HG03103 (cell line): ENCODE measurements around the gene FERMT2.

Experiments
- ATAC-seq: cut with Tn5 transposase; IDR thresholded peaks from one replicate; pipeline ENCODE4 v1.9.1; 2021; ENCODE audit warnings: low read depth; ENCODE audit not compliant: unreplicated experiment

The FERMT2 gene

GRCh38 chr14:52906141-52906601, 44.7 kb downstream of the FERMT2 start:
- ATAC-seq: no peak

DNA sequence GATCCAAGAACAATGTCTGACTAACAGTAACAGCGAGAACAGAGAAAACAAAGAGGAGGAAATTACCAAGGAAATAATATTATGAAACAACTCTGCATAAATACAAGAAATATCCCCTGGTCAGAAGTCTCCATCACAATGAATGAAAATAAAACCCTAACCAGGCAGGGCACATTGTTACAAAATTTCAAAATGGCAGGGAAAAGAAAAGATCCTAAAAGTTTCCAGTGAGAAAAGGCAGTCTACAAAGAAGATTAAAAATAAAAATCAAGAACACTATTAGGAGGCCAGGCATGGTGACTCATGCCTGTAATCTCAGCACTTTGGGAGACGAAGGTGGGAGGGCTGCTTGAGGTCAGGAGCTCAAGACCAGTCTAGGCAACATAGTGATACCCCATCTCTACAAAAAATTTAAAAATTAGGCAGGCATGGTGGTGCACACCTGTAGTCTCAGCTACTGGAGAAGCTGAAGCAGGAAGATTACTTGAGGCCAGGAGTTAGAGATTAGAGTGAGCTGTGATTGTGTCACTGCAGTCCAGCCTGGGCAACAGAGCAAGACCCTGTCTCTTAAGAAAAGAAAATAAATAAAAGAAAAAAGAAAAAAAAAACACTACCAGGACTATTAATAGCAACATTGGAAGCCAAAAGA, 47.8 kb downstream of the FERMT2 start:
- ATAC-seq: no peak

- no peak for ATAC-seq
Observed at GRCh38 chr14:52901357-52901980, 49.4 kb downstream of the FERMT2 start.

DNA sequence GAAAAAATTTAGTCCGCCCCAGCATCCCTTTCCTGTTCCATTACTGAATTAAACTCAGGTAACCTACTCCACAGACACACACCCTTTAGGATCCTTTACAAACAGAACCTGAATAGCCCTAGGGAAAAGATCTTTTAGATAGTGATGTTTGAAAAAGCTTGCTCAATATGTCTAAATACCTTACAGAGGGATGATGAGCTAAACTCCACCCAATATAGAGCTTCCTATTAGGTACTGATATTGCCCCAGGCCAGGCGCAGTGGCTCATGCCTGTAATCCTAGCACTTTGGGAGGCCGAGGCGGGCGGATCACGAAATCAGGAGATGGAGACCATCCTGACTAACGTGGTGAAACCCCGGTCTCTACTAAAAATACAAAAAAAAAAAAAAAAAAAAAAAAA, 50.1 kb downstream of the FERMT2 start:
- ATAC-seq: no peak

DNA sequence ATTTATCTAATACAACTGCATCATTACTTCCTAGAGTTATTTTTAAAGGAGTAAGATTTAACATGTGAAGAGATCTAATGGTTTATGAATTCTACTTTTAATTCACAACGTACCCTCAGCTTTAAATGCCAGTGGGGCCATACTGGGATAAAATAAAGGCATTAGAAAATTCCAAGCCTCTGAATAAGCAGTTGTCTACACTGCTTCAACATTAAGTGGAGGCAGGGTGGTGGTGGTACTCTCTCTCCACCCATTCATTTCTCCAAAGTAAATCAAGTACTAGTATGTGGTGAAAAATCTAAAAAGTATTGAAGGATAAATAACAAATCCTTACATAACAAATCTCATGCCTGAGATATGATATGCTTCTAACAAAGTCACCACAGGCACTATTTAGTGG, 52.4 kb downstream of the FERMT2 start:
- ATAC-seq: no peak

DNA sequence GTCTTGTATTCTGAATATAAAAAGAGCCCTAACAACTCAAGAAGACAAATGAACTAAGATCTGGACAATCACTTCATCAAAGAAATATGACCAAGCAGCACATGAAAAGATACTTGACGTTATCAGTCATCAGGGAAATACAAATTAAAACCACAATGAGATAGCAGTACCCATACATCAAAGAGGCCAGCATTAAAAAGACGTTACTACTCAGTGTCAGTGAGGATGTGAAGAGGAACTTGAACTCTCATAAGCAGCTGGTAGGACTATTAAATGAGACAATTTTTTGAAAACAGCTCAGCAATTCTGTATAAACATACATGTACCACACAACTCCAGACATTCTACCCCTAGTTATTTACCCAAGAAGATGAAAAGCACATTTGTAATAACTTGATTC, 55.9 kb downstream of the FERMT2 start:
- no peak for ATAC-seq

GRCh38 chr14:52891800-52892199, 59.0 kb downstream of the FERMT2 start:
- ATAC-seq: no peak

- no peak for ATAC-seq
Observed at GRCh38 chr14:52888839-52889838, 61.7 kb downstream of the FERMT2 start.

GRCh38 chr14:52888159-52888558, 62.7 kb downstream of the FERMT2 start:
- ATAC-seq: no peak

DNA sequence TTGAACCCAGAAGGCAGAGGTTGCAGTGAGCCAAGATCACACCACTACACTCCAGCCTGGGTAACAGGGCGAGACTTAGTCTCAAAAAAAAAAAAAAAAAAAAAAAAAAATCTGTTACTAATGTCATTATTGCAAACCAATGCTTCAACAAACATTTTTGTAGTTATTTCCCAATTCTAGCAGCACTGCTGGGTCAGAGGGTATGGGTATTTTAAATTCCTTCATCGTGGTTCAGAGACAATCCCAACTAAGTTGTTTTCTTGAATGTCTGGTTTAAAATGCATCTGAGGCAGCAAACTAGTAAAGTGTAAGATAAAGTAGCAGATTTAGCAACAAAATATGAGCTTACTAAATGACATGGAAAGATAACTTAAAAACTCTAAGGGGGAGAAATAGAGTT, 65.6 kb downstream of the FERMT2 start:
- no peak for ATAC-seq

DNA sequence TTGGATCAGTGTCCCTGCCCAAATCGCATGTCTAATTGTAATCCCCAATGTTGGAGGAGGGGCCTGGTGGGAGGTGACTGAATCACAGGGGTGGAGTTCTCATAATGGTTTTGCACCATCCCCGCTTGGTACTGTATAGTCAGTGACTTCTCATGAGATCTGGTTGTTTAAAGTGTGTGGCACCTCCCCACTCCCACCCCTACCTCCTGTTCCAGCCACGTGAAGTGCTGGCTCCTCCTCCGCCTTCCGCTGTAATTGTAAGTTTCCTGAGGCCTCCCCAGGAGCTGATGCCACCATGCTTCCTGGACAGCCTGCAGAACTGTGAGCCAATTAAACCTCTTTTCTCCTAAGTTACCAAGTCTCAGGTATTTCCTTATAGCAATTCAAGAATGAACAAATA, 67.2 kb downstream of the FERMT2 start:
- no peak for ATAC-seq

GRCh38 chr14:52882824-52883223, 68.0 kb downstream of the FERMT2 start:
- no peak for ATAC-seq

GRCh38 chr14:52879958-52880357, 70.9 kb downstream of the FERMT2 start:
- no peak for ATAC-seq

- ATAC-seq: no peak
Observed at GRCh38 chr14:52878946-52879345, 71.9 kb downstream of the FERMT2 start.

DNA sequence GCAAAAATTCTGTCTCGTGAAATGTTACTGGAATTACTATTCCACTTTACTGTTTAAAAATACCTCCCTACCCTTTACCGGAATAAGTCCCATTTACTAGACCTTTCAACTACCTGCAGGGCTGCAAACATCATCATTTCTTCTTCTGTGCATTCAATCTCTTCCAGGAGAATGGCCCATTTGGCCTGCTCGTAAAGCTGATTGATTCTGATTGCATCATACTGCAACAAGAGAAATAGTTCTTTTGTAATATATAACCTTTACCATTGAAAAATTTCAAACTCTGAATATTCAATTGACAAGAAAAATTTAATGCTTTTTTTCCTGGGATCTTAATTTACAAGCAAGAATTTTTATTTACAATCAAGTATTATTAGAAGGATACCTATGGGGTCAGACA, 72.4 kb downstream of the FERMT2 start:
- ATAC-seq: no peak

GRCh38 chr14:52877628-52878027, 73.2 kb downstream of the FERMT2 start:
- no peak for ATAC-seq

- ATAC-seq: no peak
Observed at GRCh38 chr14:52876806-52877205, 74.0 kb downstream of the FERMT2 start.

- ATAC-seq: no peak
Observed at GRCh38 chr14:52876311-52876710, 74.5 kb downstream of the FERMT2 start.

DNA sequence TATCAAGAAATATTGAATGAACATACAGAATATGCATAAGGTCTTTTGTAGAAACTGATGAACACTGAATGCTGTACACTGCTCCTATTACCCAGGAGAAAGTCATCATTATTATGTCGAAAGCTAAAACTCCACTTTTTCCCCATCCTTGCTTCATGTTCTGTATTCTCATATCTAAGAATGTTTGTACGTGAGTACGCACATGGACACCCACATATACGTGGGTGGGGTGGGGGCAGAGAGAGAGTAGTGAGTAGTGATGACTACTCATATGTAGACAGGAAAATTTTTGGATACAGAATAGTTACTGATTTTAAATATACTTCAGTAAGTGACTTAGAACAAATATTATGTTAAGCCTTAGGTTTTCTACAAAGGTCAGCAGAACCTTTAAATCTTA, 75.1 kb downstream of the FERMT2 start:
- ATAC-seq: no peak

DNA sequence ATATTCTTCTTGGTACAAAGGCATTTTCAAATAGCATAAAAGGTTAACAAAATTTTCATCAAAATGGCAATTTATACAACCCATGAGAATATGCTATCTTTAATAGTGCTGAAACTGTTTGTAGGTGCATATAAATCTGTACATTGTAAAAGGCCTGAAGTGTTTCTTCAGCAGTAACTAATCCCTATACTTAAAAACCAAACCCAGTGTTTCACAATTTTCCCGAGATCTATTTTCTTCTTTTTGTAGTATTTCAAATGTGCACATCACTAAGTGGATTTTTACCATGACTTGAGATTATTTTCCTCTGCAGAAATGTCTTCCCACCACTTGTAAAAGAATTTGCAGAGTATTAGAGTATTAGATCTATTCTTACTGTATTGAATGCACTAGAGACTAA, 76.5 kb downstream of the FERMT2 start:
- ATAC-seq: no peak

DNA sequence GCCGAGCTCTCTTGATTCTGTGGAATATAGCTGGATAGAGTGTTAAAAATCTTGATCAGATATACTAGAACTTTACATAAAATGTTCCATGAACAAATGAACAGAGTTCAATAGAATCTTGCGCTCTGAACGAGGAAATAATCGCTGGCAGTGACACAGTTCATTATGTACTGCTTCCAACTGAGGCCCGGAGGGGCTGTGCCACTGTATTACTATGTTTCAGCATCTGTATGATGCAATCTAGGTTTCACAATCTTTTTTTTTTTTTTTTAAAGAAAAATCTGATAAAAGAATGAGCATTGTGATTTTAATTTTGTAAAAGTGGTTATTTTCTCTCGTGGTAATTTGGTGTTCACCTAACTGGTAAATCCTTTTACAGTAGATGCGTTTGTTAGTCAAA, 77.2 kb downstream of the FERMT2 start:
- ATAC-seq: no peak
